HG03159 (cell line): ENCODE results near the gene KLK5.
A peak's percentile ranks its signal among the peaks of the same experiment; 100 is the strongest.
"Not testable (repeated sequence)": the region's sequence is repeated elsewhere in the genome, so short reads cannot be mapped to it uniquely, and the experiment has no call there.

Source experiments
- ATAC-seq: cut with Tn5 transposase; IDR thresholded peaks from one replicate; pipeline ENCODE4 v1.9.1; 2021; ENCODE audit warnings: mild to moderate bottlenecking, moderate library complexity; ENCODE audit not compliant: unreplicated experiment

KLK5 gene

DNA sequence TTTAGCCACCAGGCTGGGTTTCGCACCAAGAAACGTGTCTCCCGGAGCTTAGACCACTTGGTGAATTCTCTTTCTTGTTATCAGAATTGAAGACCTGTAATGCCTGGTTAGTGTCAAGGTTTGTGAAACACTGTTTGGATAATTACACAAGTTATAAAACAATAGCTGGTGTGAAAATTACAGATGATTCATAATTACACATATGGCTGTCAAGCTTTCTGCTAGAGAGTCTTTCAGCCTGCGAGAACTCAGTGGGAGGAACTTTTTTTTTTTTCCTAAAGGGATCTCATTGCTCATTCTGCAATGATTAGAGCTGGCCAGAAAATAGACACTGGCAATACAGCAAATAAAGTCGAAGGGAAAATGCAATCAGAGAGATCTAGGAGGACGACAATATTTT is 28.3 kb downstream of the KLK5 start:
- no peak for ATAC-seq

DNA sequence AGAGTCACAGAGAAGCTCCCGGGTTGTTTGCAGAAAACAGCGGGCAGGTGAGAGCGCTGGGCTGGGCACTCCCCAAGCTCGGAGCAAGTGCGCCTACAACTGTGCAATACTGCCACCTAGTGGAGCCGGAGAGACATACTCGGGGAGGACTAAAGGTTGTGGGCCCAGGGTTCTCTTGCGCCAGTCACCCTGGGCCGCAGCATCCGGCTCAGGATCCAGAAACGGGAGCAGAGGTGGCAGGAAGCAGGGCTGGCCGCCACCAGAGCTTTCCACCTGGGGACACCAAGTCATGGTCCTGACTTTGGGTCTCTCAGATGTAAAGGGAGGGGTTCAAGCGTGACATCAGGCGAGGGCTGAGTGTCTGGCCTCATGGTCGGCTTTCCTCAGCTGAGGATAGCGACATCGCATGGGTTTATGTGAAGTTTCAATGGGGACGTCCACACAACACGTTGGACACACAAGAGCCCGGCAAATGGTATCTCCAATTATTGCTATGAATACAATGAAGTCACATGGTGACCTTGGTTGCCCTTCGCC is 30.5 kb downstream of the KLK5 start:
- ATAC-seq = peak; percentile 81

DNA sequence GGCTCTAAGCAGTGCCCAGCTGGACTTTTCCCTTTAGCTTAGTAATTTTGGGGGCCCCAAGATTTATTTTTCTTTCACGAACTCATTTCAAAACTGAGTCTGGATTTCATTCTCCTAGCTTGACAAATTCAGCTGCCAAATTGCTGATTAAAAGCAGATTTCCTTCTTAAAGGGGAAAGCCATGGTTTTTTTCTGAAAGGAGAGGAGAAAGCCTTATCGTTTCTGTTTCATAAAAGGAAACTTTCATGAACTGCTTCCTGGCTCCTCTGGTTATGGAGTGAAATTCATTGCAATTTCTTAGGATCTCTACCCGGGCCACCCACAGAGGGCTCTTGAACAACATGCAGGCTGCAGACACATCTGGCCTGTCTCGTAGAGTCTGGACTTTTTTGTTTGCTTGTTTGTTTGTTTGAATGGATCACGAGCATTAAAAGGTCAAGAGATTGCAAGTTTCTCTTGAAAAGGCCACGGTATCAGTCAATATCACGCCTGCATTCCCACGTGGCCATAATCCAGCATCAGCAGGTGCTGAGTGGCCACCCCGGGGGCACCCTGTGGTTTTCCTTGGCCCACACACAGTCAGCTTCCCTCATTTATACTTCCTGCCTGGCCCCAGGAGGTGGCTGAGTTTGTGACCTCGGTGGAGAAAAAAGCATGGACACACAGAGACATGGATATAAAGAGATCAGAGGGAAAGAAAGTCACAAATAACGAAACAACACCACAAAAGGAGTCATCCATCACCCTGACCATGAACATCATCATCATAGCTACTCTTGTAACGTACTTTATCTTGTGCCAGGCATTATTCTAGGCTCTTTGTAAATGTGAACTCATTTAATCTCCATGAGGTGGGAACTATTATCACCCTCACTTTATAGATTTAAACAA is 31.2 kb downstream of the KLK5 start:
- ATAC-seq = peak; percentile 34

DNA sequence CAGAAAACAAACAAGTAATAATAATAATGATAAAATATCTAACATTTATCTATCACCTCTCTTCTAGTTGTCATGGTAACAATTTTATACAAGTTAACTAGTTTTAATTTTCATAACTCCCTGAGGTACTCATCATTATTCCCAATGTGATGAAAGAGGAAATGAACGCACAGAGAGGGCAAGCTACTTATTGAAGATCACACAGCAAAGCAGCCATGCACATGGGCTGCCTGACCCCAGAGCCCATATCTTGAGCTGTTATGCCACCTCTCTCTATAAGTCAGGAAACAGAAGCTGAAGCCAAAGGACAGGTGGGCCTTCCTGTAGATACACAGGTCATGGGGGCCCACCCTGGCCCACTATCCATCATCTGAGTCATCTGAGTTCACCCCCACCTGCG is 36.8 kb downstream of the KLK5 start:
- no peak for ATAC-seq

- ATAC-seq = no peak
These were observed 39.8 kb downstream of the KLK5 start for GRCh38 chr19:50912727-50913716.

GRCh38 chr19:50912102-50912599 is 40.7 kb downstream of the KLK5 start:
- no peak for ATAC-seq

DNA sequence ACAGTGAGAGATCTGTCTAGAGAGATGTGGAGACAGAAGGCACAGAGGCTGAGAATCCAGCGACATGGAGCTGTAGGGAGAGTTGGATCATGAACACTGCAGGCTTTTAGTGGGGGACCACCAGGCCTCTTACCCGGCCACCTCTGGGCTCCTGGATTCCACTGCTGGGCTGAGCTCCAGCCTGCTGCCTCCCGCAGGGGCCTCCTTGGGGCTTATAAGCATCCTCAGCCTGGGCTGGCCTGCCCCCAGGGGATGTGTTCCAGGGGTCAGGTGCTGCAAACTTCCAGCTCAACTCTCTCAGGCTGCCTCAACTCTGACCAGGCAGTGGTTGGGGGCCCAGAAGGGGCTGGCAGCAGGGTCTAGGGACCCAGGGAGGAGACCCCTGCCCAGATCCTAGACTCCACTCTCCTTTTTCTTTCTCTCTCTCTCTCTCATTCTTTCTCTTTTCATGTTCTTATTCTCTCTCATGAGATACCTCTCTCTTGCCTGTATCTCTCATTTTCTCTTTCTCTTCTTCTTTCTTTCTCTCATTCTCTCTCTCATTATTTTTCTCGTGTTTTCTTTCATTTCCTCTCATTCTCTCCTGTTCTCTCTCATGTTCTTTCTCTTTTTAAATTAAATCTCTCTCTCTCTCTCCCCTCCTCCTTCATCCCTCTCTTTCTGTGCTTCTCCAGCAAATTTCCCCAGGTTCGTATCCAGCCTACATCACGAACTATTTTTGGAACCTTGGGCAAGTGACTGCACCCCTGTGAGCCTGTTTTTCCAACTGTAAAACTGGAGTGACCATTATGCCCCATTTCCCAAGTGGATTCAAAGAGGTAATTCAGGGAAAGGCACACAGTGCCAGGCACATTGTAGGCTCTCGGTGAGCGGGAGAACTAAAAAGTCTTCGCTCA is 41.4 kb downstream of the KLK5 start, which contains the start of gene KLK4:
Gene KLK4 (minus strand): TSS at position 190 of the 896 bp plus-strand sequence. CDS start 657 bp downstream, outside the sequence.
- no peak for ATAC-seq

DNA sequence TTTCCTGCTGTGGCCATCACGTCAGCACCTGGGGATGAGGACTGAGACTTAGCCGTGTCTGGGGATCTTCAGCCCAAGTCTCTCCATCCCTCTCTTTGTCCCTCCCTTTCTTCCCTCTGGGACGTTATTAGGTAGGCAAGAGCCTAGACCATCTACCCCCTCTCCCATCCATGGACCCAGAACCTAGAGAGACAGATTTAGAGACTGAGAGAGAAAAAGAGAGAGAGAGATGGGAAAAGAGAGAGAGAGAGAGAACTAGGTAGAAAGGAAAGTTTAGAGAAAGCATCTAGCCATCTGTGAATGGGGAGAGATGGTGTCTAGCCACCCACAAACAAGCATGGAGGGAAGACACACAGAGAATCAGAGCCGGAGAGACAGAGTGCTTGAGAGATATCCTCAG is 42.1 kb downstream of the KLK5 start:
- no peak for ATAC-seq

DNA sequence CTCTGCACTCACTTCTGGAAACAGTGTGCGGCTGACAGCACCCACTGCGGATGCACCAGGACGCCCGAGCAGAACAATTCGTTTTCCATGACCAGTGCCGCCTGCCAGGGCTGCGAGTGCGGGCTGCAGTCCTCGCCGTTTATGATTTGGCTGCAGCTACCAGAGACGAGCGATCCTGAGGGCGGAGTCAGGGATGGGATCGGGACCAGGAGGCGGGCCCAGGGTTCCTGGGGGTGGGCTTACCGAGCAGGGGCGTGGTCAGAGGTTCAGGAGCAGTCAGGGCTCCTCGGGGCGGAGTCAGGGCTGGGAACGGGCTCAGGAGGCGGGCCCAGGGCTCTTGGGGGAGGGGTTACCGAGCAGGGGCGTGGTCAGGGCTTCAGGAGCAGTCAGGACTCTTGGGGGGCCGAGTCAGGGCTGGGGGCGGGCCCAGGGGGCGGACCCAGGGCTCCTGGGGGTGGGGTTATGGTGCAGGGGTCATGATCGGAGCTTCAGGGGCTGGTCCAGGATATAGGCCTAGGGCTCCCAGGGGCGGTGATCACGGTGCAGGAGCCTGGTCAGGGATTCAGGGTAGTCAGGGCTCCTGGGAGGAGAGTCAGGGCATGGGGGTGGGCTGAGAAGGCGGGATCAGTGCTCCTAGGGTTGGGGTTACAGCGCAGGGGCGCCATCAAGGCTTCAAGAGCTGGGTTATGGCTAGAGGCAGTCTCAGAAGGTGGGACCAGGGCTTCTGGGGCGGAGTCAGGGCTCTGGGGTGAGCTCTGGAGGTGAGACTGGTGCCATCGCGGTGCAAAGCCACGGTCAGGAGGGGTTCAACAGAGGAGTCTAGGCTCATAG is 43.4 kb downstream of the KLK5 start:
- no peak for ATAC-seq

GRCh38 chr19:50908336-50908735 is 44.5 kb downstream of the KLK5 start:
- ATAC-seq = no peak

DNA sequence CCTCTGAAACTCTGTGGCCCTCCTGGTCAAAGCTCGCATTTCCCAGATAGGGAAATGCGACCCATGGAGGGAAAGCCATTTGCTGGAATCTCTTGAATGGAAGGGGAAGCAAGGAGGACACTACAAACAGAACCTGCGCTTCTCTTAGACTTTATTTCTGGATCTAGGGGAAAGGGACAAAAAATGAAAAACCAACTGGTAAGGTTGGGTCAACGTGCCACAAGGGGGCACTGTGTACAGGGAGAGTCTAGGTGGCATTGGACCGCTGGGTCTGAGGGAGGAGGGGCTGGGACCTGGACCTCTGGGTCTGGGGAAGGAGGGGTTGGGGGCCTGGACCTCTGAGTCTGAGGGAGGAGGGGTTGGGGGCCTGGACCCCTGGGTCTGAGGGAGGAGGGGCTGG is 46.6 kb downstream of the KLK5 start:
- no peak for ATAC-seq

GRCh38 chr19:50902640-50903039 is 50.2 kb downstream of the KLK5 start:
- ATAC-seq = no peak

GRCh38 chr19:50899569-50899968 is 53.3 kb downstream of the KLK5 start:
- ATAC-seq = no peak

GRCh38 chr19:50898018-50898417 is 54.8 kb downstream of the KLK5 start:
- no peak for ATAC-seq

DNA sequence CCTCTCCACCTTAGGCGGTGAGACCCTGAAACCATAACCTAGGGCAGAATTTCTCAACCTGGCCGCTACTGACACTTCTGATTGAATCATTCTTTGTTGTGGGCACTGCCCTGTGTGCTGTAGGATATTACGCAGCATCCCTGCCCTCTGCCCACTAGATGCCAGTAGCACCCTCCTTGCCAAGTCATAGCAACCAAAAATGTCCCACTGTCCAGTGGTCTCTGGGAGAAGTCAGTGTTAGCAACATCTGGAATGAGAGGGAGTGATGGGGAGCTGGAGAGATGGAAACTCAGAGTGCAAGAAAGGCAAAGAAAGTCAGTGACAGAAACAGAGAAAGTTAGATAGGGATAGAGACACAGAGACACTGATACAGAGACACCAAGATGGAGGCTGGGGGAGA is 55.2 kb downstream of the KLK5 start:
- peak; percentile 5 for ATAC-seq

DNA sequence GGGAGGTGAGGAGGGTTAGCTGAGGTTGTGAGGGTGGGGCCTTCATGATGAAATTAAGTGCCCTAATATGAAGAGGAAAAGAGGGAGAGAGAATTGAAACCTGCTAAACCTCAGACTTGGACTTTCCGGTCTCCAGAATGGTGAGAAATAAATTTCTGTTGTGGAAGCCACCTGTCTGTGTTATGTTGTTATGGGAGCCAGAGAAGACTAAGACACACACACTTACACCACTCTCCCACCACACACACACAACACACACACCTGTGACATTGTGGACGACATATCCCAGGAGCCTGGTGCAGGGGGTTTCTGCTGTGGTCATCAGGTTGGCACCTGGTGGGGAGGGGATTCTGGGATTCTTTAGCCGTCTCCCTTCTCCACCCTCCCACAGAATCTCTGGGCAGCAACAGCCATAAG is 55.6 kb downstream of the KLK5 start:
- ATAC-seq = peak; percentile 28

- peak; percentile 86 for ATAC-seq
These were observed 56.1 kb downstream of the KLK5 start for GRCh38 chr19:50896591-50897190.

DNA sequence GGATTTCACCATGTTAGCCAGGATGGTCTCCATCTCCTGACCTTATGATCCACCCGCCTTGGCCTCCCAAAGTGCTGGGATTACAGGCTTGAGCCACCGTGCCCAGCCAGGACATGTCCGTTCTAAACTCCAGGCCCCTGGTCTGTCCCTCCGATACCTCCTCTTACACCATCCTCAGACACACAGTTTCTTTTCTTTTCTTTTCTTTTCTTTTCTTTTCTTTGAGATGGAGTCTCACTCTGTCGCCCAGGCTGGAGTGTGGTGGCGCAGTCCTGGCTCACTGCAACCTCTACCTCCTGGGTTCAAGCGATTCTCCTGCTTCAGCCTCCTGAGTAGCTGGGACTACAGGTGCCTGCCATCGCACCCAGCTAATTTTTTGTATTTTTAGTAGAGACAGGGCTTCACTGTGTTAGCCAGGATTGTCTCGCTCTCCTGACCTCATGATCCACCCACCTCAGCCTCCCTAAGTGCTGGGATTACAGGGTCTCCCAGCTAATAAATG is 56.7 kb downstream of the KLK5 start:
- ATAC-seq = not testable (repeated sequence)
